GM18520 (cell line): ENCODE data around the gene BUB1B.
"Not testable (repeated sequence)": the region's sequence is repeated elsewhere in the genome, so short reads cannot be mapped to it uniquely, and the experiment has no call there.

ENCODE experiments used
- ATAC-seq: cut with Tn5 transposase; IDR thresholded peaks from one replicate; pipeline ENCODE4 v1.9.1; 2021; ENCODE audit not compliant: unreplicated experiment

The BUB1B gene, protein sequence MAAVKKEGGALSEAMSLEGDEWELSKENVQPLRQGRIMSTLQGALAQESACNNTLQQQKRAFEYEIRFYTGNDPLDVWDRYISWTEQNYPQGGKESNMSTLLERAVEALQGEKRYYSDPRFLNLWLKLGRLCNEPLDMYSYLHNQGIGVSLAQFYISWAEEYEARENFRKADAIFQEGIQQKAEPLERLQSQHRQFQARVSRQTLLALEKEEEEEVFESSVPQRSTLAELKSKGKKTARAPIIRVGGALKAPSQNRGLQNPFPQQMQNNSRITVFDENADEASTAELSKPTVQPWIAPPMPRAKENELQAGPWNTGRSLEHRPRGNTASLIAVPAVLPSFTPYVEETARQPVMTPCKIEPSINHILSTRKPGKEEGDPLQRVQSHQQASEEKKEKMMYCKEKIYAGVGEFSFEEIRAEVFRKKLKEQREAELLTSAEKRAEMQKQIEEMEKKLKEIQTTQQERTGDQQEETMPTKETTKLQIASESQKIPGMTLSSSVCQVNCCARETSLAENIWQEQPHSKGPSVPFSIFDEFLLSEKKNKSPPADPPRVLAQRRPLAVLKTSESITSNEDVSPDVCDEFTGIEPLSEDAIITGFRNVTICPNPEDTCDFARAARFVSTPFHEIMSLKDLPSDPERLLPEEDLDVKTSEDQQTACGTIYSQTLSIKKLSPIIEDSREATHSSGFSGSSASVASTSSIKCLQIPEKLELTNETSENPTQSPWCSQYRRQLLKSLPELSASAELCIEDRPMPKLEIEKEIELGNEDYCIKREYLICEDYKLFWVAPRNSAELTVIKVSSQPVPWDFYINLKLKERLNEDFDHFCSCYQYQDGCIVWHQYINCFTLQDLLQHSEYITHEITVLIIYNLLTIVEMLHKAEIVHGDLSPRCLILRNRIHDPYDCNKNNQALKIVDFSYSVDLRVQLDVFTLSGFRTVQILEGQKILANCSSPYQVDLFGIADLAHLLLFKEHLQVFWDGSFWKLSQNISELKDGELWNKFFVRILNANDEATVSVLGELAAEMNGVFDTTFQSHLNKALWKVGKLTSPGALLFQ

DNA sequence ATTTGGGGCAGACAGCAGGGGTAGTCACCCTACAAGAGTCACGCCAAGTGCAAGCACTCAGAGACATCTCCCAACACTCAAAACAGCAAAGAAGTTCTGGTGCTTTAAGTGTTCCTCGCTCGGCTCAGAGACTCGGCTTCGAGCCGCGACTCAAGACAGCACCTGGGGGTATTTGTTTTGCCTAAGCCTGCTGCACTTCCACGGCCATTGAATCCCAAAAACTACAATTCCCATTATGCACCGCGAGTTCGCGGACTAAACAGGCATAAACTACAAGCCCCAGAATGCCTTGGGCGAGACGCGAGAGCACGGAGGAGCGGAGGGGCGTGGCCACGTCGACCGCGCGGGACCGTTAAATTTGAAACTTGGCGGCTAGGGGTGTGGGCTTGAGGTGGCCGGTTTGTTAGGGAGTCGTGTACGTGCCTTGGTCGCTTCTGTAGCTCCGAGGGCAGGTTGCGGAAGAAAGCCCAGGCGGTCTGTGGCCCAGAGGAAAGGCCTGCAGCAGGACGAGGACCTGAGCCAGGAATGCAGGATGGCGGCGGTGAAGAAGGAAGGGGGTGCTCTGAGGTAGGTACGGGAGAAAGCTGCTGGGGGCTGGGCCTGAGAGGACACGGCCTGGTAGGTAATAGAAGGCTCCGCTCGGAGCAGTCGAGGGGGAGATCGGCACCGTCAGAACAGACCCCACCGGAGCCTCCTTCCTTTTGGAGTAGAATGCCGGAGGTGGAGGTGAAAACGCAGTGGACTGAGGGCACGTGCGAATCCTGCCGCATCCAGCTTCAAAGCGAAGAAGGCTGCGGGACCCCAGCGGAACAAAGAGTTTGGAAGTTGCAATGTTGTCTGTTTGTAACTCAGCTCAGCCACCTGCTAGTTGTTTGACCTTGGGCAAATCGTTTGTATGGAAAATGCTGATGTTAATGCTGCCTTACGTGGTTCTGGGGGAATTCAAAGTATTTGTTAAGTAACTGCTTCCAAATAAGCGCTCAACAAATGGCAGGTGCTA, at the start of gene BUB1B:
TSS of gene BUB1B (plus strand) at position 381 of the 1,000 bp plus-strand sequence. CDS start at position 533, 152 bp downstream.
- ATAC-seq = peak; percentile 68

DNA sequence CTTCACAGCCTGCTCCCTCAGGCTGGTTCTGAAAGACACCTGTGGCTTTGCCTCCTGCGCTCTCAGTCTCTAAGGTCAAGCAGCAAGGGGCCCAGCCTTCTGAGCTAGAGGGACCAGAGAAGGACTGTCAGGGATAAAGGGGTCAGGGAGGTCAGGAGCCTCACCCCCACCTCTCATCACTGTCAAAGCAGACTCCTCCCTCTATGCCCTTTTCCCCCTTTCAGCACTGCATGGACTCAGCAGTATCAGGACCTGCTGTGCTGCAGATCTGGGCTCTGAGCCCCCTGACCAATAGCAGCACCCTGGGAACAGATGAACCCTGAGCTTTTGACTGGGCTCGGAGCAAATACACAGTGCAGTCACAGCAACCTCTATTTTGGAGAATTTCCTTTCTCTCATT, 49.0 kb upstream of the BUB1B start:
- ATAC-seq = no peak

DNA sequence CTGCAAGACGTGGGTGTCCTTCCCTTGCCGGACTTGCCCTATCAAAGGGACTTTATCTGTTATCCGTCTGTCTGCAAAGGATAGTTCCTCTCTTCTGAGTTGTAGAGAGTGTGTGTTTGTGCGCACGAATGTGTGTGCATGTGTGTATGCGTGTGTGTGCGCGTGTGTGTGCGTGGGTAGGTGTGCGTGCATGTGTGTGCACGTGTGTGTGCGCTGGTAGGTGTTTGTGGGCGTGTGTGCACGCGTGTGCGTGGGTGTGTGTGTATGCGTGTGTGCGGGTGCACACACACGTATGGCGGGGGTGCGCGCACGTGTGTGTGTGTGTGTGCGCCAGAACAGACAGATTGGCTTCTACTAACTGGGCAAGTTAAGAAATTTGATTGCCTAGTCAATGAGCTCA, 48.1 kb upstream of the BUB1B start:
- ATAC-seq = no peak

DNA sequence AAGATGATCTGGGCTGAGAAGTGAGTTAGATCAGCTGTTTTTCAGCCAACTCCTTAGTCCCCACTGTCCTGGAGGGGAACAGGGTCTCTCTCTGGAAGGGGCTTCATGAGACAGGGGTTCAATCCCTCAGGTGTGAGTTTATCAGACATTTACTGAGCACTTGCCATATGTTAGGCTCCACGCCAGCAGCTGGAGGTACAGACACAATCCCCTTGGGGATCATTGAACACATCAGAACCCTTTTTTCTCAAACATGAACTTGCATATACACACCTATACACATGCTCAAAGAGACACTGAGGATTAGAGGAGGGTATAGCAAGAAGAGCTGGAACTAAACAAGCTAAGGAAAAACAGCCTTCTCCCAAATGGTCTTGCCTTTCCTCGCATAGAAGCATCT, 46.7 kb upstream of the BUB1B start:
- ATAC-seq = no peak

DNA sequence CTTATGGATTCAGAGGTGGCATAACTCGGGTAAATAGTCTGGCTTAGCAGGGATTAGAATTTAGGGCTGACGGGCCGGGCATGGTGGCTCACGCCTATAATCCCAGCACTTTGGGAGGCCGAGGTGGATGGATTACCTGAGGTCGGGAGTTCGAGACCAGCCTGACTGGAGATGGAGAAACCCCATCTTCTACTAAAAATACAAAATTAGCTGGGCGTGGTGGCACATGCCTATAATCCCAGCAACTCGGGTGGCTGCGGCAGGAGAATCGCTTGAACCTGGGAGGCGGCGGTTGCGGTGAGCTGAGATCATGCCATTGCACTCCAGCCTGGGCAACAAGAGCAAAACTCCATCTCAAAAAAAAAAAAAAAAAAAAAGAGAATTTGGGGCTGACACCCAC, 45.8 kb upstream of the BUB1B start:
- ATAC-seq = not testable (repeated sequence)

DNA sequence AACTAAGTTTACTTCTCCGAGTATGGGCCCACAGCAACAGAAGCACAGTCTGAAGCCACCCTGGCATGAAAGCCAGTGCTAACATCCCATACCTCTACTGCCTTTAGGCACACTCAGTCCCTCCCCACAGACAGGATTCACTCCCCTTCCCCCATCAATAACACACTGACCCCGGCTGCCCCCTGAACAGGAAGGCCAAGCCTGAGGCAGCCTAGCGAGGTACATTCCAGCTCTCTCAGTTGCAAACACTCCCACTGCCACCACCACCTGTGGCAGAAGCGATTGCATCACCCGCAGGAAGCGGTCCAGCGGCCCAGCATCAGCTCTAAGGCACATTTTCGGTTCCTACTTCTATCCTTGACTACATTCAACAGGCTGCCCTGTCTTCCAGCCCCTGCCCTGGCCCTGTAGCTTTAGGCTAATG, 45.2 kb upstream of the BUB1B start:
- ATAC-seq = peak; percentile 79

DNA sequence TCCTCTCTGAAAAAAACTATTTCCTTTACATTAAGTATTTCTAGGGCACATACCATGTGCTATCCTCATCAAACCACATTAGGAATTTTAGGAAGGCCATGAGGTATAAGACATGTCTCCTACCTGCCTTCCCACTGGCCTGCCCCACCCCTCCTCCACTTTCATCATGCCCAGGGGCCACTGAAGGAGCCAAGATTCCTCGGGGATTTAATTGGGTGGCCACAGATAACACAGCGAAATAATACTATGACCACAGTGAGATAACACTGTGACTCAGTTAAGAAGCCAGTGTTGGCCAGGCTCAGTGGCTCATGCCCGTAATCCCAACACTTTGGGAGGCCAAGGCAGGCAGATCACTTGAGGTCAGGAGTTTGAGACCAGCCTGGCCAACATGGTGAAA, 42.4 kb upstream of the BUB1B start:
- ATAC-seq = no peak

DNA sequence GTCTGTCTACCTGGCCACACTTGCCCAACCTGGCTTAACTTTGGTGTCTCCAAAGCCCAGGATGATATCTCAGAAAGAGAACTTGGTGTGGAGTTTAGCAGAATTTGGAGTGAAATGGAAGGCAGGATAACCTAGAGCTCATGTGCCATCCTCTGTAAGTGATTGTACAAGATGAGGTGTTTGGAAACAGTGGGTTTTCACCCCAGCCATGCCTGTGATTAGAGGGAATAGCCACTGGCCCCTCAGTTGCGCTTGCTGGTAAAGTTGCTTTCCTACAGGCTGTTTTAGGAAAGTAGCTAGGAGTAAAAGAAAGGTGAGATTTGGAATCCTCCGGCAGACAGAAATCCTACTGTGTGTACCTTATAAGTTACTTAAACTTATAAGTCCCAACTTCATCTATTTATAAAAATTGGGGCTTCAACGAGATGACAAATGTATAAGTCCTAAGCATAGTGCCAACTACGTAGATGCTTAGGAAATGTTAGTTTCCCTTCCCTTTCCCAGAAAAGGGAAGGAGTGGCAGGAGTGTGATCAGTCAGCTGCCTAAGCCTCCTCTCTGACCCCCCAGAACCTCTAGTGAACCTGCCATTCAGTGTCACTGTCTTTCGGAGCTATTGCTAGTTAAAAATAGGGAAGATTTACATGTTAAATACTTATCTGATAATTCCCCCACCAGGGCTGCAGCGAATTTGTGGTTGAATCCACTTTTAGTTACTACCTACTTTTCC, 38.8 kb upstream of the BUB1B start:
- no peak for ATAC-seq

DNA sequence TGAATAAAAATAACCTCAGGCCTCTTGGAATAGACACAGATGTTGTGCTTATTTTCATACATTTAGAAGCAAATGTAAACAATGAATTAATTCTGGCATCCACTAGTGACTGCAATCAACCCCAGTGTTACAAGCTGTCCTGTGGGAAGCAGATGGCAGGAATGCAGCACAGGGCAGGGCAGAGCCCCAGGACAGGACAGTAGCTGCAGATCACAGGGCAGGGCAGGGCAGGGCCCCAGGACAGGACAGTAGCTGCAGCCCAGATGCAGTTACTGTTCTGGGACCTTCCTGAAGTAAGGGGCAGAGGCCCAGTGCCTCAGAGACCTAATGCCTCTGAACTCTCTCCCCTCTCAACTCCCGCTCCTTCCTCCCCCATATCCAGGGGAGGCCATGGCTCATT, 37.9 kb upstream of the BUB1B start:
- not testable (repeated sequence) for ATAC-seq

DNA sequence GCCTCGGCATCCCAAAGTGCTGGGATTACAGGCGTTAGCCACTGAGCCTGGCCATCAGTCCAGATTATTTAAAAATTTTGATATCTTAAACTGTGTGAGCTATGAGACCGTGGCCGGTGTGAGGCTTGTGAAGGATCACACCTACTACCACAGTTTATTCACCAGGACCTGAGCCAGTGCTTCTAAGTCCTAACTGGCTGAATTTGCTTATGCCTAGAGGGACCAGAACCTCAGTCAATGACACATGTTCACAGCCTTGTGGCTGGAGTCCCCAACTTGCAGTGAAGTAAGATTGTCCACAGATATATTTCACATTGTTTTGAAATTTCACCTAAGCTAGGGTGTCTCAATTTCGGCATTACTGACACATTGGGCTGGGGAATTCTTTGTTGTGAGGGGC, 37.0 kb upstream of the BUB1B start:
- ATAC-seq = not testable (repeated sequence)

DNA sequence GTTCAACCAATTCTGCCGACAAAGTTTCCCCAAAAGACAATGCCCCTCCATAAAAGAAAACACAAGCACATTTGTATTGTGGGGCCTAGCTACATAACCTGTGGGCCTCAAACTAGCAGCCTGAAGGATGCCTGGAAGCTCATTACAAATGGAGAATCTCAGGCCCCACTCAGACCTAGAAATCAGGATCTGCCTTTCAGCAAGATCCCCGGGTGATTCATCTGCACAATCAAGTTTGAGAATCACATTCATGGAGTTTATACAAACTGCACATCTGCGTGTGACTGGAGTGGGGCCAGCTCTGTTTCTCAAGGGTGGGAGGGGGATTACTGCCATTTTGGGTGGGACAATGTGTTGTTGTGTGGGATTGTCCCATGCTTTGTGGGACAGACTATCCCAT, 36.5 kb upstream of the BUB1B start:
- not testable (repeated sequence) for ATAC-seq

DNA sequence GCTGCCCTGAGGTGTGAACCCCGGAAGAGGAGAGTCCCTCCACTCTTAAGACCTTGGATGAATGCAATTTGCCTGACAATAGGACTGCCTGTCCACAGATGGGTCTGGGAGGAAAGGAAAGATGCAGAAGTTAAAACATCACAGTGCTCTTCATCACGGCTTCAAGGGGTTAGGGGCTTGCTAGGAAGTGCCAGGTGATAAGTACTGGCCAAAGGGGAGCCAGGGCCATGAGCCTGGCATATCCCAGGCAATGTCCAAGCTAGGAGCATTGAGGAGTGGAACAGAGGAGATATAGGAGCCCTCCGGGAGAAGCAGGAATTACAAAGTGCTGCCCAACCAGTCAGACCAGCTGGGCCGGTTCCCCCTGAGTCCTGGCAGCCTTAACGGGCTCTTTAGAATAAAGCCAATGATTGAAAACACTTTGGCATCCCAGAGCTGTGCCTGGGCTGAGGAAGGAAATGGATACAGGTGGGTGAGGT, 36.0 kb upstream of the BUB1B start:
- ATAC-seq = not testable (repeated sequence)

DNA sequence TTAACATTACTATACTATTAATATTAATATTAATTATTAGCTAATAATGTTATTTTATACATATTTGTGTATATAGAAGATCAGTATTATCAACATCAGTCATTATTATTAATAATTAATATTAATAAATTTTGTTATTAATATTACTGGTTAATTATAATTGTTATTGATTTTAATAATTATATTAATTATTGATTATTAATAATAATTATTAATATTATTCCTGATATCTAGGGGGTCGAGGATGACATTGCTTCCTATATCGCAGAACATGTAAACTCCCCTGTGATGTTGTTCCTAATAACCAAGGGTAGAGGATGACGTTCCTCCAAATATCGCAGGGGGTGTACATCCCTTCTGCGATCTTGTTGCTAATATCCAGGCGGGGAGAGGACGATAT, 34.9 kb upstream of the BUB1B start:
- no peak for ATAC-seq

DNA sequence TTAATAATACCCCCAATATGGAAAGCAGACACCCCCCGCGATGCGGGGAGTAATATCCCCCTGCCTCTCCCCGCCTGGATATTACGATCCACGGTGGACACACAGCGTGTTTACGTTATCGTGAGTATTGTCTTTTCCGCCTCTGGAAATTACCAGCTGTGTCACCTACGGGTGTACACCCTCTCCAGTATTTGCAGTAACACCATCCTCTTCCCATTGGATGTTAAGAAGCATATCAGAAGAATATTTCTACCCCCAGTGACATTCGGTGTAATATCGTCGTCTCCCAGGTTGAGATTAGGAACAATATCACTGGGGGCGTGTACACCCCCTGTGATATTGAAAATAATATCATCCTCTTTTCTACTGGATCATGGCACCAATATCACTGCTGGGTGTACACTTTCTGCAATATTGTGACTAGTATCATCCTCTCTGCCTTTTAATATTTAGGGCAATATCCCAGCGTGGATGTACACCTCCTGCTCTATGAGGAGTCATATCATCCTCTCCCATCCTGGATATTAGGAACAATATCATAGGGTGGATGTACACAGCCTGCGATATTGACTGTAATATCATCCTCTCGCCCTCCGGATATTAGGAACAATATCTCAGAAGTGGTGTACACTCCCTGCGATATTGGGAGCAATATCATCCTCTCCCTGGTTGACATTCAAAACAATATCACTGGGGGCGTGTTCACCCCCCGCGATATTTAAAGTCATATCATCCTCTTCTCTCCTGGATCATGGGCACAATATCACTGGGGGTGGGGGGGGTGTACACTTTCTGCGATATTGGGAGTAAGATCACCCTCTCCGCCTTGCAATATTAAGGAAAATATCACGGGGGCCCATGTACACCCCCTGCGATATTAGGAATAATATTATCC, 31.9 kb upstream of the BUB1B start:
- ATAC-seq = no peak

DNA sequence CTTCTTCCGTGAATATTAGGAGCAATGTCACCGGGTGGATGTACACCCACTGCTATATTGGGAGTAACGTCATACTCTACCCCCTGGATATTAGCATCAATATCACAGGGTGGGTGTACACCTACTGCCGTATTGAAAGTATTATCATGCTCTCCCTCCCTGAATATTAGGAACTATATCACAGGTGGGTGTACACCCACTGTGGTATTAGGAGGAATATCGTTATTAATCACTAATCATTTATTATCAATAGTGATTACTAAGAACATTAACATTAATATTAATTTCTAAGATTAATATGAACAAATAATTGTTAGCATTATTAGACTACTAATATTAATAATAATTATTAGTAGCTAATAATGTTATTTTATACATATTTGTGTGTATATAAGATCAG, 30.8 kb upstream of the BUB1B start:
- ATAC-seq = no peak

DNA sequence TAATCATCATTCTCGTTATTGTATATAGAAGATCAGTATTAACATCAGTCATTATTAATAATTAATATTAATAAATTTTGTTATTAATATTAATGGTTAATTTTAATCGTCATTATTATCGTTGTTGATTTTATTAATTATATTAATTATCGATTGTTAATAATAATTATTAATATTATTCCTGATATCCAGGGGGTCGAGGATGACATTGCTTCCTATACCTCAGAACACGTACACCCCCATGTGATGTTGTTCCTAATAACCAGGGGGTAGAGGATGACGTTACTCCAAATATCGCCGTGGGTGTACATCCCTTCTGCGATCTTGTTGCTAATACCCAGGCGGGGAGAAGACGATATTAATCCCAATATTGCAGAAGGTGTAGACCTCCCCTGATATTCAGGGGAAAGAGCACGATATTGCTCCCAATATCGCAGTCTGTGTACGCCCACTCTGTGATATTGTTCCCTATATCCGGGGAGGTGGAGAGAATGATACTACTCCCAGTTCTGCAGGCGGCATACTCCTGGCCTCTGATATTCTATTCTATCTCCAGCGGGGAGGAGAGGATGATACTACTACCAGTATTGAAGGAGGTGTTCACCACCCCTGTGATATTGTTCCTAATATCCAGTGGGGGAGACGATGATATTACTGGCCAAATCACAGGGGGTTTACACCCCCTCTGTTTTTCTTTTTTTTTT, 29.9 kb upstream of the BUB1B start:
- no peak for ATAC-seq

DNA sequence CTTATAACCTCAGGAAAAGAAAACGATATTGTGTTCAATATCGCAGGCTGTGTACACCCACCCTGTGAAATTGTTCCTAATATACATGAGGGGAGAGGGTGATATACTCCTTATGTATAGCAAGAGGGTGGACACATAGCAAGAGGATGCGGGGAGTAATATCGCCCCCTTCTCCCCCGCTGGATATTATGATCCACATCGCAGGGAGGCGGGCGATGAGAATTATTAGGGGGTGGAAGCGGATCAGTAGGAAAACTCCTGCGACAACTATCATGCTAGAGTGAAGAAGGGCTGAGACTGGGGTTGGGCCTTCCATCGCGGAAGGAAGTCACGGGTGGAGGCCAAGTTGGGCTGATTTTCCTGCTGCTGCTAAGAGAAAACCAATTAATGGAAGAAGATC, 27.3 kb upstream of the BUB1B start:
- no peak for ATAC-seq

DNA sequence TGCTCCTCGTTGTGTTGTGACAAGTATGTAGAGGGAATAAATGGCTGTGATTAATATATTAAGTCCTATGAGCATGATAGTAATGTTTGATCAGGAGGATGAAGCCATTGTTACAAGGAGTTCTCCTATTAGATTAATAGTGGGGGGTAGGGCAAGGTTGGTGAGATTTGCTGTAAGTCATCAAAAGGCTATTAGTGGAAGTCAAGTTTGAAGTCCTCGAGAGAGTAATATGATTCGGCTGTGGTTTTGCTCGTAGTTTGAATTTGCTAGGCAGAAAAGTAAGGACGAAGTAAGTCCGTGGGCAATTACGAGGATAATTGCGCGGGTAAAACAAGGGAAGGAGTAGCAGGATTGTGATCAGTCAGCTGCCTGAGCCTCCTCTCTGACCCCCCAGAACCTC, 26.0 kb upstream of the BUB1B start:
- no peak for ATAC-seq
